Brain microvascular endothelial cell (primary cell): ENCODE data around the gene NCL.
"Not testable (repeated sequence)": the region's sequence is repeated elsewhere in the genome, so short reads cannot be mapped to it uniquely, and the experiment has no call there.

Experiments used
- DNase-seq: peaks from one replicate; pipeline ENCODE4 v3.0.0-alpha.2; 2020
- H3K27ac ChIP-seq: fragments of 250-450 bp; sonication (Bioruptor Pico); 2 replicates; pipeline ENCODE4 v1.5.1; 2020; ENCODE audit warnings: mild to moderate bottlenecking, moderate library complexity
- H3K27me3 ChIP-seq: fragments of 250-450 bp; sonication (Bioruptor Pico); replicated peaks from 2 replicates; pipeline ENCODE4 v1.5.1; 2020; ENCODE audit warnings: mild to moderate bottlenecking
- H3K36me3 ChIP-seq: fragments of 250-450 bp; sonication (Bioruptor Pico); replicated peaks from 2 replicates; pipeline ENCODE4 v1.5.1; 2020; ENCODE audit warnings: mild to moderate bottlenecking
- H3K4me3 ChIP-seq: 2 replicates; pipeline ENCODE4 v1.5.1; 2011; ENCODE audit warnings: low read depth, mild to moderate bottlenecking, control low read depth, low read length, moderate library complexity
- CTCF ChIP-seq: IDR thresholded peaks from 2 replicates; pipeline ENCODE4 v1.5.1; 2011; ENCODE audit warnings: low read depth, mild to moderate bottlenecking, moderate library complexity, low read length, control low read depth, inconsistent platforms; ENCODE audit errors: missing control alignments
- in situ Hi-C: cut with HindIII; loops from 2 replicates; pipeline ENCODE4 v1.10.0; 2017; ENCODE audit warnings: low sequenced_read_pairs, low pct_ligation_motif_present

Gene NCL

GRCh38 chr2:231411237-231411636 lies 53.0 kb downstream of the NCL start:
- in situ Hi-C loops, result loop anchor here (25.0 kb wide), 1 partner anchor 99 kb away; no protein-coding TSS in a partner anchor
- DNase-seq, result no peak
- Histone ChIP-seq H3K27me3 (no peaks in the 10 kb centered on the region), H3K27ac (no peak overlapping the region), H3K36me3 (no peaks in the 10 kb centered on the region), H3K4me3 (no peak overlapping the region)
- no peak for TF ChIP-seq CTCF

DNA sequence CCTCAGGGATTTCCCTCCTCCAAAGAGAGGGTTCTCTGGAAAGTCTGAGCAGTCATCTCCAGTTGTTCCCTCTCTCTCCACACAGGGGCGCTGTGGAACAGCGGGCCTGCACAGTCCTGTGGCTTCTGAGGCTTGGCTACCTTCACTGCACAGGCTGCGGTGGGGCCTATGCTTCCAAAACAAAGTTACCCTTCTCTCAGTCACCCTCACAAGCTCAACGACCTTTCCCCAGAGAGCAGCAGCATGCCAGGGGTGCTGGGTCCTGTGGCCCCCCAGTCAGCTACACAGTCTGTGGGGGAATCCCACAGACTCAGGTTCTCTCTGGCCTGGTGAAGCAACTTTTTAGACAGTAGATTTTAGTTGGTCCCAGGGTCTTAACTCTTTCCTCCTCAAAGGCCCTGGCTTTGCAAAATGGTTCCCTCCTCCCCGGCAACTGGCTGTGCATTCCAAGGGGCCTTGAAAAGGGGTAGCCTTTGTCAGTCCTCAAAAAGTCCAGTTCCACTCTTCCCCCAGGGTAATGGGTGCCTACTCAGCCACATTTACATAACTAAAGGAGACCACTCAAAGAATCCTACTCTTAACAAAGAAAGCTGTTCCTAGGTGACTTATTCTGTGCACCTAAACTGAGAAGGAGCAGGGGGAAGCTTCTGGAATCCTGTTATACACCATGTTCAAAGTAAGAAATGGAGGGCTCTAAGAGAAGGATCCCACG lies 53.8 kb downstream of the NCL start:
- in situ Hi-C loops, result loop anchor here (25.0 kb wide), 1 partner anchor 98 kb away; no protein-coding TSS in a partner anchor
- DNase-seq, result no peak

DNA sequence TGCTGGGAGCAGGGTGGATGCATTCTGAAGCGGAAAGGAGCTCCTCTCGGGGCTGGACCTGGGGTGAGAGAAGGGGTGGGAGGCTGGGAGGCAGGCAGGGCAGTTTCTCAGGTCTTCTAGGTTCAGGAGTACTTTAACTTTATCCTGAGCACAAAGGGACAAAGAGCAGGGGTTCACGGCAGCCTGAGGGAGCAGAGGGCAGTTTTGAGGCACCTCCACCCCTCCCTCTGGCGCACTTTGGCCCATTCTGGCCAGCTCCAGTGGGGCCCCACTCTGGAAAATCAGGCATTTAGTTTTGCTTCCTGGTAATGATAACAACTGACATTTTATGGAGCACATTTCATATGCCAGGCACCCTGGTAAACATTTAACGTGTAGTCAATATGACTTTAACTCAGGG lies 54.5 kb downstream of the NCL start:
- TF ChIP-seq CTCF, result no peak
- Histone ChIP-seq H3K27ac (no peak overlapping the region), H3K27me3 (no peaks in the 10 kb centered on the region), H3K4me3 (no peak overlapping the region), H3K36me3 (no peaks in the 10 kb centered on the region)
- no peak for DNase-seq
- in situ Hi-C loops, result loop anchor here (25.0 kb wide), 1 partner anchor 97 kb away; no protein-coding TSS in a partner anchor

More for the DNA sequence above, 53.8 kb downstream of the NCL start:
- no peak overlapping the region for H3K27ac ChIP-seq
- TF ChIP-seq CTCF, result peak; percentile 64
- no peaks in the 10 kb centered on the region for H3K27me3 ChIP-seq
- H3K4me3 ChIP-seq, result no peak overlapping the region
- H3K36me3 ChIP-seq, result no peaks in the 10 kb centered on the region

DNA sequence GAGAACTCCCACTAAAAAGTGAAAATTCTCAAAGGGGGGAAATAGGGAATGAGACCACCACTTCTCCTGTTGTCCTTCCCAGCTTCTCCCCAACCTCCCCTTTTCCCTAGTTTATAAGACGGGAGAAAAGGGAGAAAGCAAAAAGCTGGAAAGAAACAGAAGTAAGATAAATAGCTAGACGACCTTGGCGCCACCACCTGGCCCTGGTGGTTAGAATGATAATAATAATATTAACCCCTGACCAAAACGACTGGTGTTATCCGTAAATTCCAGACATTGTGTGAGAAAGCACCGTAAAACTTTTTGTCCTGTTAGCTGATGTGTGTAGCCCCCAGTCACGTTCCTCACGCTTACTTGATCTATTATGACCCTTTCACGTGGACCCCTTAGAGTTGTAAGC lies 56.0 kb downstream of the NCL start:
- H3K27ac ChIP-seq, H3K27me3 ChIP-seq, H3K4me3 ChIP-seq, DNase-seq, H3K36me3 ChIP-seq: not testable (repeated sequence)
- in situ Hi-C loops, result loop anchor here (25.0 kb wide), 1 partner anchor 96 kb away; no protein-coding TSS in a partner anchor

- not testable (repeated sequence) for H3K27ac ChIP-seq, H3K36me3 ChIP-seq, DNase-seq, H3K27me3 ChIP-seq, H3K4me3 ChIP-seq
- in situ Hi-C loops, result loop anchor here (25.0 kb wide), 1 partner anchor 95 kb away; no protein-coding TSS in a partner anchor
Observed at GRCh38 chr2:231407686-231408085, 56.6 kb downstream of the NCL start.

GRCh38 chr2:231405601-231406367 lies 58.5 kb downstream of the NCL start:
- H3K27ac ChIP-seq, H3K4me3 ChIP-seq, H3K27me3 ChIP-seq, H3K36me3 ChIP-seq: not testable (repeated sequence)
- in situ Hi-C loops, result loop anchor here (25.0 kb wide), 1 partner anchor 93 kb away; no protein-coding TSS in a partner anchor
- DNase-seq, result peak; percentile 11
- TF ChIP-seq CTCF, result peak; percentile 47

- not testable (repeated sequence) for H3K27ac ChIP-seq, H3K36me3 ChIP-seq, H3K27me3 ChIP-seq, DNase-seq, H3K4me3 ChIP-seq
- in situ Hi-C loops, result loop anchor here (25.0 kb wide), 1 partner anchor 92 kb away; no protein-coding TSS in a partner anchor
Observed at GRCh38 chr2:231404183-231404578, 60.1 kb downstream of the NCL start.
